ENCODE data around the gene PAMR1. TPM values are rescaled to one million over a fixed set of nuclear protein-coding genes. Genes with fewer than 3 reads are reported as not detected.

Gene PAMR1
- total and polyA plus RNA-seq, 9 of the 15 experiments (the other 6 are each of a cell fraction or from before 2014, with no cell fraction given) = not detected

GRCh38 chr11:35403765-35404387 lies 121.5 kb downstream of the PAMR1 start:
- H3K4me1 ChIP-seq (replicated peaks in 1 of 2; ENCODE audit: control insufficient read depth in 2 of 2, insufficient read depth in 2 of 2, low read length in 2 of 2) = no peaks in the 10 kb centered on the region
- no peaks in the 10 kb centered on the region for H3K79me2 ChIP-seq (ENCODE audit: control insufficient read depth, insufficient read depth, low read length)
- in situ Hi-C loops (cut with MboI) = no loop called here
- H3K4me3 ChIP-seq = no peak overlapping the region
- no peak overlapping the region for H2AFZ ChIP-seq (ENCODE audit: low read depth, low read length)
- intact Hi-C loops (cut with micrococcal nuclease) = no loop called here
- no peak for FAIRE-seq
- no peak; the same call in 2 of the 3 replicates for ATAC-seq
- H3K9ac ChIP-seq (ENCODE audit: insufficient read depth in 1 of 2, low read depth in 2 of 2, low read length in 2 of 2) = no peak overlapping the region
- no peaks in the 10 kb centered on the region for H3K9me1 ChIP-seq (ENCODE audit: control insufficient read depth, insufficient read depth, low read length)
- H3K36me3 ChIP-seq (ENCODE audit: control insufficient read depth, insufficient read depth, low read length) = no peaks in the 10 kb centered on the region
- no peaks in the 10 kb centered on the region for H4K20me1 ChIP-seq (replicated peaks; ENCODE audit: control insufficient read depth, insufficient read depth, low read length)
- no TSS peak for BruUV-seq (replicated peaks)
- ChIA-PET CTCF (ENCODE audit: low intra/inter-chr PET ratio) (interaction anchor here (0.7 kb wide), 1 partner anchor 405 kb away, joined by 3 read pairs; no protein-coding TSS in a partner anchor), POLR2A (no interaction called here)
- H3K27me3 ChIP-seq (ENCODE audit: control insufficient read depth in 2 of 2, insufficient read depth in 2 of 2, low read length in 2 of 2) = peaks cover 5 to 9% of the 10 kb centered on the region in 2 experiments; a peak in 3 of 5 replicates
- H3K4me2 ChIP-seq (ENCODE audit: insufficient read depth, low read length) = no peak overlapping the region
- H3K9me3 ChIP-seq (replicated peaks; ENCODE audit: control insufficient read depth, insufficient read depth, low read depth, low read length) = no peaks in the 10 kb centered on the region
- no peak for DNase-seq (ENCODE audit: extremely low read depth in 1 of 4, low spot score in 3 of 4)
- 1% methylated on average over 7 of the region's 7 CpGs for WGBS (ENCODE audit: insufficient coverage, low coverage, missing lambda C conversion rate)
- no peak overlapping the region for H3K27ac ChIP-seq (ENCODE audit: extremely low read depth, low read depth, low read length)
- no peak for TF ChIP-seq NBN (IDR thresholded peaks at IDR 0.05; ENCODE audit: low read depth)
- no peak for TF ChIP-seq PPARD (CRISPR knock-in tag; IDR thresholded peaks at IDR 0.05)
- TF ChIP-seq MAX (CRISPR knock-in tag; IDR thresholded peaks at IDR 0.05) = no peak
- TF ChIP-seq NFE2L1 (tag; IDR thresholded peaks at IDR 0.05; ENCODE audit: borderline replicate concordance, low read depth) = no peak
- TF ChIP-seq RAD51 (IDR thresholded peaks at IDR 0.05; ENCODE audit: borderline replicate concordance, low read depth) = no peak
- no peak for TF ChIP-seq SMC3 (conservative IDR thresholded peaks at IDR 0.05; ENCODE audit: insufficient read depth, low read depth, low read length)
- TF ChIP-seq DDX20 (tag; IDR thresholded peaks at IDR 0.05; ENCODE audit: low read depth) = no peak
- no peak for TF ChIP-seq SMARCA4 (IDR thresholded peaks at IDR 0.05)
- no peak for TF ChIP-seq CGGBP1 (CRISPR knock-in tag; IDR thresholded peaks at IDR 0.05)
- no peak for TF ChIP-seq ARHGAP35 (IDR thresholded peaks at IDR 0.05; ENCODE audit: partially characterized antibody)
- TF ChIP-seq BCL6 (CRISPR knock-in tag; IDR thresholded peaks at IDR 0.05) = no peak
- no peak for TF ChIP-seq KDM2B (CRISPR knock-in tag; IDR thresholded peaks at IDR 0.05)
- no peak for TF ChIP-seq SAP30 (IDR thresholded peaks at IDR 0.05; ENCODE audit: borderline replicate concordance, insufficient read depth, low read depth, low read length, poor library complexity, severe bottlenecking)
- TF ChIP-seq MBD1 (CRISPR knock-in tag; IDR thresholded peaks at IDR 0.05) = no peak
- no peak for TF ChIP-seq HDAC3 (IDR thresholded peaks at IDR 0.05; ENCODE audit: borderline replicate concordance, partially characterized antibody)
- no peak for TF ChIP-seq ZNF354B (CRISPR knock-in tag; IDR thresholded peaks at IDR 0.05)
- no peak for TF ChIP-seq ZBTB11 (CRISPR knock-in tag; IDR thresholded peaks at IDR 0.05)

Data from K562 (cell line).